ENCODE results near the gene PRKCQ. TPM values are rescaled to one million over a fixed set of nuclear protein-coding genes. Genes with fewer than 3 reads are reported as not detected.
A peak's percentile ranks its signal among the peaks of the same experiment; 100 is the strongest.

The PRKCQ gene
- total and polyA plus RNA-seq, 2 of the 13 experiments (the other 11 are each of a cell fraction or from before 2014, with no cell fraction given): 0.13 to 0.35 TPM

DNA sequence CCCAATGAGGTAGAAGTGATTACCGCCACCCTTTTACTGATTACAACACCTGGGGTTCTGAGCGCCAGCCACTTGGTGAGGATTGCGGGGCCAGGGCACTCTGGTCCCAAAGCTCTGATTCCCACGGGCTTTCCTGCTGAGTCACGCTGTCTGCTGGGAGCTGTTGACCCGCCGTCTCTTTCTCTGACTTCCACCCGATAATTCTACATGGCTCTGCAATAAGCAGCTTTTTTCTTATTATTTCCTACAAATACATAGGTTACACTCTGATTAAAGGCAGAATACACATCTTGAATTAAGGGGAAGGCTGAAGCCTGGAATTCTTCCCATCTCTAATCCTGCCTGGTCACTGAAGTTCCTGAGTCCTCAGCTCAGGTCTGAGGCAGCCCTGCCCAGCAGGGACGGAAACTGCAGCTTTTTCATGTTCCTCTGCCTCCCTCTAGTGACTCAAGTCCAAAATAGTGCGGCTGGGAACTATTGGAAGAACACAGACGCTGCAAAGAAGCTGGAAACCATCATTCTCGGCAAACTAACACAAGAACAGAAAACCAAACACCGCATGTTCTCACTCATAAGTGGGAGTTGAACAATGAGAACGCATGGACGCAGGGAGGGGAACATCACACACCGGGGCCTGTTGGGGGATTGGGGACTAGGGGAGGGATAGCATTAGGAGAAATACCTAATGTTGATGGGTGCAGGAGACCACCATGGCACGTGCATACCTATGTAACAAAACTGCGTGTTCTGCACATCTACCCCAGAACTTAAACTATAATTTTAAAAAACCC, 178.3 kb downstream of the PRKCQ start (continued):
- TF ChIP-seq POGZ (CRISPR knock-in tag; IDR thresholded peaks at IDR 0.05): no peak
- TF ChIP-seq ZNF501 (CRISPR knock-in tag; IDR thresholded peaks at IDR 0.05): no peak
- 0 out of 2 replicates have a peak, but pooled peaks have one; percentile 24 for TF ChIP-seq KLF6 (CRISPR knock-in tag; IDR thresholded peaks at IDR 0.05)
- no peak for TF ChIP-seq ZNF597 (CRISPR knock-in tag; IDR thresholded peaks at IDR 0.05)
- TF ChIP-seq ZNF263 (CRISPR knock-in tag; IDR thresholded peaks at IDR 0.05): no peak
- TF ChIP-seq, protein P1, sequence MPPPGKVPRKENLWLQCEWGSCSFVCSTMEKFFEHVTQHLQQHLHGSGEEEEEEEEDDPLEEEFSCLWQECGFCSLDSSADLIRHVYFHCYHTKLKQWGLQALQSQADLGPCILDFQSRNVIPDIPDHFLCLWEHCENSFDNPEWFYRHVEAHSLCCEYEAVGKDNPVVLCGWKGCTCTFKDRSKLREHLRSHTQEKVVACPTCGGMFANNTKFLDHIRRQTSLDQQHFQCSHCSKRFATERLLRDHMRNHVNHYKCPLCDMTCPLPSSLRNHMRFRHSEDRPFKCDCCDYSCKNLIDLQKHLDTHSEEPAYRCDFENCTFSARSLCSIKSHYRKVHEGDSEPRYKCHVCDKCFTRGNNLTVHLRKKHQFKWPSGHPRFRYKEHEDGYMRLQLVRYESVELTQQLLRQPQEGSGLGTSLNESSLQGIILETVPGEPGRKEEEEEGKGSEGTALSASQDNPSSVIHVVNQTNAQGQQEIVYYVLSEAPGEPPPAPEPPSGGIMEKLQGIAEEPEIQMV (CRISPR knock-in tag; IDR thresholded peaks at IDR 0.05; ENCODE audit: low read depth): no peak
- TF ChIP-seq ZNF670 (CRISPR knock-in tag; IDR thresholded peaks at IDR 0.05; ENCODE audit: borderline replicate concordance): no peak
- no peak for TF ChIP-seq ZNF598 (CRISPR knock-in tag; IDR thresholded peaks at IDR 0.05; ENCODE audit: borderline replicate concordance)

Measured in HepG2 (cell line).